AG04450 (cell line): ENCODE measurements around the gene LLGL2. TPM values are rescaled to one million over a fixed set of nuclear protein-coding genes. Genes with fewer than 3 reads are reported as not detected.

Source experiments
- CTCF ChIA-PET: fragments of 300-600, 350-600 bp; formaldehyde crosslinking; extraction: SDS; loops from one replicate; lab custom pipeline; 2022; ENCODE audit warnings: antibody characterized with exemption, inconsistent platforms; lab: Charles Lee
- POLR2A ChIA-PET: fragments of 350-600 bp; formaldehyde crosslinking; extraction: SDS; loops from one replicate; lab custom pipeline; 2021; ENCODE audit warnings: antibody characterized with exemption, inconsistent platforms; lab: Yijun Ruan, JAX
- DNase-seq: peaks from one replicate; pipeline ENCODE4 v3.0.0-alpha.2; 2011; ENCODE audit warnings: low read depth, low spot score
- H3K27ac ChIP-seq: one replicate; pipeline ENCODE4 v1.5.1; 2012; ENCODE audit warnings: low read depth, low read length, control low read depth
- H3K27me3 ChIP-seq: one replicate; pipeline ENCODE4 v1.6.0; 2012; ENCODE audit warnings: low read length; ENCODE audit not compliant: control insufficient read depth, insufficient read depth
- H3K4me3 ChIP-seq: 2 replicates; pipeline ENCODE4 v1.5.1; 2011; ENCODE audit warnings: mild to moderate bottlenecking, low read depth, low read length, control low read depth
- H3K9me3 ChIP-seq: 2 replicates; pipeline ENCODE4 v1.5.1; 2012; ENCODE audit warnings: low read length; ENCODE audit not compliant: control insufficient read depth, insufficient read depth
- CTCF ChIP-seq: IDR thresholded peaks from 2 replicates; pipeline ENCODE4 v1.5.1; 2011; ENCODE audit warnings: low read depth, low read length, control low read depth, inconsistent platforms
- polyA plus RNA-seq: library from polyadenylated mRNA; depleted of rRNA; stranded (reverse); fragments of >200 nt; gene quantifications from 2 replicates; pipeline ENCODE4 v1.2.3, GENCODE V29; 2011

Gene LLGL2
- polyA plus RNA-seq, 1 experiment, result 0.24 TPM

DNA sequence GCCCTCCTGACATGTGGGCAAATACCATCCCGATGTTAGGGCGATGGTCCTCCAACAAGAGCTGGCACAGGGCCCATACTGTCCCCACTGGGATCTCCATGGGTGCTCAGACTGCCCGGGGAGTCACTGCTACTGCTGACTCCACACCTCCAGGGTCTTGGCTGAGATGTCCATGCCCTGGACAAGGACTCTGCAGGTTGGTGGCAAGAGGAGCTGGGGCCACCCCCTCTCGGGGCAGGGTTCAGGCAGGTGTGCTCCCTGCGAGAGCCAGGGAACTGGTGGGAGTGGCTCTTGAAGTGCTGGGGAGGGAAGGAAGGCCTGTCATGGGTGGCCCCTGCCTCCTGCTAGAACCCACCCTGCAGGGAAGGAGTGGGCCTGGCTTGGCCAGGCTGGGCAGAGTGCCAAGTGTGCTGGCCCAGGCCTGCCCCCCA, 16.6 kb upstream of the LLGL2 start:
- POLR2A ChIA-PET, result interaction anchor here (0.6 to 0.9 kb wide), 2 partner anchors 10 to 340 kb away, joined by 3 read pairs; no protein-coding TSS in a partner anchor
- Histone ChIP-seq H3K27me3 (no peaks in the 10 kb centered on the region), H3K9me3 (no peaks in the 10 kb centered on the region; the same call in 1 of the 2 replicates), H3K27ac (no peak overlapping the region), H3K4me3 (no peak overlapping the region)
- no peak for TF ChIP-seq CTCF
- DNase-seq, result no peak
- CTCF ChIA-PET, result no interaction called here

DNA sequence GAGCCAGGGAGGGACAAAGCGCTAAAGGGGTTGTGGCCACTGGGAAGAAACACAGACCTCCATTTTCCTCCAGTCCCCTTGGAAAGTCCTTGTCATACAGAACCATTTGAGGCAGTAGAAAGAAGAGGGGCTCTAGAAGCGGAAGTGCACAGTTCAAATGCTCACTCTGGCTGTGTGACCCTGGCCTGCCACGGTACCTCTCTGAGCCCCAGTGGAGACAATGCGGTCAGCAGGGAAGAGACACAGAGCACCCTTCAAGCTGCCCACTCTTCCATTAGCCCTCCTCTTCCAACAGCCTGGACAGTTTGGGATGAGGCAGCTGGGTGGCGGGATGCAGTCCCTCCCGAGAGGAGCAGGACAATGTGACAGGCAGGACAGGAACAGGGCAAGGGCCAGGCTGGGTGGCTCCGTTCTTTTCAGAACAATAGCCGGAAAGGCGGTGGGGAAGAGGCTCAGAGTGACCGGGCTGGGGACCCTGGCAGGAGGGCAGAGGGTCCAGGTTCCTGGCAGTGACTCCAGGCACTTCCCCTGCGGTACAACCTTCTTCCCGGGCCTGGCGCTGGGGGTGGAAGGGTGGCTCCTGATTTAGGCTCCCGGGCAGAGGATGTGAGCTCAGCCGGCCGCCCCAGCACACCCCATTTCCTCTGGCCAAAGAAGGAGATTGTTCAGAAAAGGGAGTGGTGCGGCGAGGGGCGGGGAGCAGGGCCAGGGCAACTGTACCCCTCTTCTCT, 15.8 kb upstream of the LLGL2 start:
- no peak for DNase-seq
- Histone ChIP-seq H3K27me3 (no peaks in the 10 kb centered on the region), H3K27ac (no peak overlapping the region), H3K4me3 (no peak overlapping the region), H3K9me3 (no peaks in the 10 kb centered on the region; the same call in 1 of the 2 replicates)
- CTCF ChIA-PET, result no interaction called here
- TF ChIP-seq CTCF, result no peak
- POLR2A ChIA-PET, result no interaction called here

GRCh38 chr17:75511270-75511609, 14.3 kb upstream of the LLGL2 start:
- H3K27me3 ChIP-seq, result no peaks in the 10 kb centered on the region
- H3K4me3 ChIP-seq, result no peak overlapping the region
- ChIA-PET POLR2A (interaction anchor here (0.7 kb wide), 1 partner anchor 25 kb away, joined by 4 read pairs; no protein-coding TSS in a partner anchor), CTCF (interaction anchor here (1.0 kb wide), 1 partner anchor 122 kb away, joined by 3 read pairs; the partner anchor contains the start of gene SMIM5)
- no peak for DNase-seq
- no peaks in the 10 kb centered on the region; the same call in 1 of the 2 replicates for H3K9me3 ChIP-seq
- no peak for TF ChIP-seq CTCF
- H3K27ac ChIP-seq, result no peak overlapping the region

GRCh38 chr17:75511610-75512575, 13.6 kb upstream of the LLGL2 start:
- DNase-seq, result no peak
- ChIA-PET CTCF (interaction anchor here (1.0 kb wide), 1 partner anchor 121 kb away, joined by 3 read pairs; the partner anchor contains the start of gene SMIM5), POLR2A (interaction anchor here (0.5 kb wide), 1 partner anchor 212 kb away, joined by 3 read pairs; no protein-coding TSS in a partner anchor)

More at GRCh38 chr17:75511610-75512575, 13.6 kb upstream of the LLGL2 start:
- H3K27ac ChIP-seq, result no peak overlapping the region
- no peaks in the 10 kb centered on the region for H3K27me3 ChIP-seq
- no peaks in the 10 kb centered on the region; the same call in 1 of the 2 replicates for H3K9me3 ChIP-seq
- TF ChIP-seq CTCF, result no peak
- H3K4me3 ChIP-seq, result no peak overlapping the region
